ENCODE measurements around the gene DGKI.

The DGKI gene

GRCh38 chr7:137647905-137648565, 198.7 kb downstream of the DGKI start:
- DNase-seq, result no peak
- Mint-ChIP-seq H3K4me3 (no peak overlapping the region), H3K9me3 (no peaks in the 10 kb centered on the region), H3K4me1 (no peaks in the 10 kb centered on the region), H3K36me3 (no peaks in the 10 kb centered on the region), H3K27ac (no peak overlapping the region), H3K27me3 (peaks cover 3% of the 10 kb centered on the region)
- CTCF ChIA-PET, result no interaction called here

DNA sequence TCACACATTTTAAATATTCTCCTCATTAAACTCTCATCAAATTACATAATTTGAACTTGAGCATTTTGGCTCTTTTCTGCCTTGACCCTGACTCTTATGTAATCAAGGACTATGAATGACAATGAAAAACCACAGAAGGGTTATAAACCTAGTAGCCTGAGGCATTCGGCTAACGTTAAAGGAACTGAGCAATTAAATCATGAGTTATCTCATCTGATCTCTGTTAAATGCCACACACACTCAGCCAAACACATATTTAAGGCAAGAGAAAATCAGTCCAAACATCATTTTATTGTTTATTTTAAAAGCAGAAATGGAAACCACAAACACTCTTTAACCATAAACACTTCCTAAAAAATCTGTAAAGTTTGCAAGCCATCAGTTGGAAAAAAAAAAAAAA, 204.3 kb downstream of the DGKI start:
- DNase-seq, result no peak
- no peaks in the 10 kb centered on the region for H3K9me3 Mint-ChIP-seq
- CTCF ChIA-PET, result interaction anchor here (0.9 kb wide), 1 partner anchor 13 kb away, joined by 3 read pairs; no protein-coding TSS in a partner anchor
- no peaks in the 10 kb centered on the region for H3K4me1 Mint-ChIP-seq
- peaks cover 3% of the 10 kb centered on the region for H3K27me3 Mint-ChIP-seq
- no peaks in the 10 kb centered on the region for H3K36me3 Mint-ChIP-seq
- no peak overlapping the region for H3K27ac Mint-ChIP-seq
- no peak overlapping the region for H3K4me3 Mint-ChIP-seq

DNA sequence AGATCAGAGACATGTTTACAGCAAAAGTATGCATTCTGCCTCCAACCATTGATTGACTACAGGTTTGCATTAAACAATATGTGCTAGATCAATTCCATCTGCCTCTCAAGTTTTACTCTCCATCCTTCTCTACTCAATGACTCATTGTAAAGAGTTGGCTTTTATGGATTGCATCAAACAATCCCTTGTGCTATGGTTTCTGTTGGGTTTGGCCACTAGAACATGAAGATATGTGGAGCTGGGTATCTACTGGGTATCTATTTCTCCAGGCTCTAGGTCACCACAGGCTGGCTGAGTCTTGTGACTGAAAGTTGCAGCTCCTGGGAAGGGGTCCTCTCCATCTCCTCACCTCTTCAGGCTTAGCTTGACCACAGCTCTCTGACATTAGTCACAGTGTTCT, 204.7 kb downstream of the DGKI start:
- CTCF ChIA-PET, result no interaction called here
- DNase-seq, result no peak
- no peak overlapping the region for H3K4me3 Mint-ChIP-seq
- H3K9me3 Mint-ChIP-seq, result no peaks in the 10 kb centered on the region
- H3K36me3 Mint-ChIP-seq, result no peaks in the 10 kb centered on the region
- H3K27me3 Mint-ChIP-seq, result peaks cover 3% of the 10 kb centered on the region
- H3K27ac Mint-ChIP-seq, result no peak overlapping the region
- H3K4me1 Mint-ChIP-seq, result no peaks in the 10 kb centered on the region

DNA sequence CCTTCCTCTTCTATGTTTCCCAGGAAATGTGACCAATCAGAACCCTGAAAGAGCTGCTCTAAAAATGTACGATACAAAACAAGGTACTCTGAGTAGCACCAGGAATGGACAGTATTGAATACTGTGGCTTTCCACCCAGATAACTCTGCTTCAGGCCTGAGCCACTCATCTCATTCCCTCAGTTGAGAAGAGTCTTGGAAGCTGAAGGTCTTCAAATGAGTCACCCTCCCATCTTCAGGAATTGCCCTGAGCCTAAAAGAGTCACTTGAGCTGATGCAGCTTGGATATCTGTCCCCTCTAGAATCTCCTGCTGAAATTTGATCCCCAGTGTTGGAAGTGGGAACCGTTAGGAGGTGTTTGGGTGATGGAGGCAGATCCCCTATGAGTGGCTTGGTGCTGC, 210.4 kb downstream of the DGKI start:
- no peak overlapping the region for H3K27ac Mint-ChIP-seq
- H3K4me1 Mint-ChIP-seq, result no peaks in the 10 kb centered on the region
- no peaks in the 10 kb centered on the region for H3K36me3 Mint-ChIP-seq
- CTCF ChIA-PET, result interaction anchor here (1.6 kb wide), 1 partner anchor 20 kb away, joined by 5 read pairs; no protein-coding TSS in a partner anchor
- H3K27me3 Mint-ChIP-seq, result peaks cover under 1% of the 10 kb centered on the region
- DNase-seq, result no peak
- H3K4me3 Mint-ChIP-seq, result no peak overlapping the region
- no peaks in the 10 kb centered on the region for H3K9me3 Mint-ChIP-seq

DNA sequence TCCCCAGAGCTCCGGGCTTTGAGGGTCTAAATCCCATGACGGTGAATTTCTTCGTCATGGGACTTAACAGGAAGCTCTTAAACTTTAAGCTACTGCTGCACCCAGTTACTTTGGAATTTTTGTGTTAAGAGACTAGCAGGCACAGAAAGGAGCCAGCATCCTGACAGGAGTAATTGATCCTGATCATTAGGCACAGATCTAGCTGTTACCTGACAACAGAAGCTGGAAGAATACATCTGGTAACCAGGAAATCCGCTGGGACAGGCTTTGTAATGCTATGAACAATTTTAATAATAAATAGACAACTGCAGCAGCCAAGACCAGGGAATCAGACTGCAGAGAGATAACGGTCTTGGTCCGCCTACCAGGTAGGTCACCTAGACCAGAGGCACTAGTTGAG, 210.9 kb downstream of the DGKI start:
- Mint-ChIP-seq H3K9me3 (no peaks in the 10 kb centered on the region), H3K27ac (no peak overlapping the region), H3K4me3 (no peak overlapping the region), H3K4me1 (no peaks in the 10 kb centered on the region), H3K36me3 (no peaks in the 10 kb centered on the region), H3K27me3 (peaks cover 3% of the 10 kb centered on the region)
- CTCF ChIA-PET, result no interaction called here
- DNase-seq, result no peak

DNA sequence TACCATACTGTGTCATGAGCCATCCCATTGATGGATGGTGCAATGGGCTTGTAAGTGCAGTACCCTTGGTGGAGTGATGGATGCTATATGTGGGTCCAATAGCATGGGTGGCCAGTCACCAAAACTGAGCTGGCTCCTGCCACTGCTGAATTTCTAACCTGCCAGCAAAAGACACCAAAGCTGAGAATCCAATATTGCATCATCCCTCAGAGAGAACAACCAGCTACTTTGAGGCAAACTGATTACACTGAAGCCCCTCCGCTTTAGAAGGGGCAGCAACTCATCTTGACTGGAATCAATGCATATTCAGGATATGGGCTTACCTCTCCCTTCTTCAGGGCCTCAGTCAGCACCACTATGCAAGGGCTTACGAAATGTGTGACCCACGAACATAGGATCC, 211.6 kb downstream of the DGKI start:
- CTCF ChIA-PET, result interaction anchor here (1.0 kb wide), 1 partner anchor 9 kb away, joined by 3 read pairs; no protein-coding TSS in a partner anchor
- no peaks in the 10 kb centered on the region for H3K36me3 Mint-ChIP-seq

GRCh38 chr7:137634356-137634755, 212.4 kb downstream of the DGKI start:
- peaks cover 3% of the 10 kb centered on the region for H3K27me3 Mint-ChIP-seq
- H3K4me3 Mint-ChIP-seq, result no peak overlapping the region
- no peaks in the 10 kb centered on the region for H3K9me3 Mint-ChIP-seq
- H3K27ac Mint-ChIP-seq, result no peak overlapping the region
- CTCF ChIA-PET, result no interaction called here
- H3K4me1 Mint-ChIP-seq, result no peaks in the 10 kb centered on the region
- no peak for DNase-seq
- no peaks in the 10 kb centered on the region for H3K36me3 Mint-ChIP-seq

More for the DNA sequence above, 211.6 kb downstream of the DGKI start:
- no peak for DNase-seq
- peaks cover 3% of the 10 kb centered on the region for H3K27me3 Mint-ChIP-seq
- H3K27ac Mint-ChIP-seq, result no peak overlapping the region
- H3K4me3 Mint-ChIP-seq, result no peak overlapping the region
- H3K4me1 Mint-ChIP-seq, result no peaks in the 10 kb centered on the region
- no peaks in the 10 kb centered on the region for H3K9me3 Mint-ChIP-seq

DNA sequence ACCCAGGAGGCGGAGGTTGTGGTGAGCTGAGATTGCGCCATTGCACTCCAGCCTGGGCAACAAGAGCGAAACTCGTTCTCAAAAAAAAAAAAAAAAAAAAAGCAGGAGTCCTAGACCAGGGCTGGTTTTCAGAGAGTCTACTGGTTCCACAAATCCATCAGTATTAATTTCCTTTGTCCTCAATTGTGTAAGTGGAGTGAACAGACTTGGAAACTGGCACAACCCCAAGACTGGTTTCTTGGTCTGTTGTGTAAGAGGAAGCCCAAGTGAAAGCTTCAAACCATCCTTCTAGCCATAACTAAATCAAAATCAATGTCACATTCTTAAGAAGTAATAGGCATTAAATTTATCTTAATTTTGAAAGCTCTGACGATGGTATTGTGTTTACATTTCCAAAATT, 213.6 kb downstream of the DGKI start:
- DNase-seq, result no peak
- H3K9me3 Mint-ChIP-seq, result no peaks in the 10 kb centered on the region
- H3K4me1 Mint-ChIP-seq, result no peaks in the 10 kb centered on the region
- H3K27ac Mint-ChIP-seq, result no peak overlapping the region
- H3K36me3 Mint-ChIP-seq, result no peaks in the 10 kb centered on the region
- peaks cover 3% of the 10 kb centered on the region for H3K27me3 Mint-ChIP-seq
- no peak overlapping the region for H3K4me3 Mint-ChIP-seq
- CTCF ChIA-PET, result no interaction called here

GRCh38 chr7:137628216-137628615, 218.6 kb downstream of the DGKI start:
- DNase-seq, result no peak
- Mint-ChIP-seq H3K4me3 (no peak overlapping the region), H3K27ac (no peak overlapping the region), H3K4me1 (no peaks in the 10 kb centered on the region), H3K27me3 (peaks cover 3% of the 10 kb centered on the region), H3K9me3 (no peaks in the 10 kb centered on the region), H3K36me3 (no peaks in the 10 kb centered on the region)
- CTCF ChIA-PET, result interaction anchor here (1.0 to 1.3 kb wide), 2 partner anchors 21 to 28 kb away, joined by 3 to 5 read pairs; no protein-coding TSS in a partner anchor

DNA sequence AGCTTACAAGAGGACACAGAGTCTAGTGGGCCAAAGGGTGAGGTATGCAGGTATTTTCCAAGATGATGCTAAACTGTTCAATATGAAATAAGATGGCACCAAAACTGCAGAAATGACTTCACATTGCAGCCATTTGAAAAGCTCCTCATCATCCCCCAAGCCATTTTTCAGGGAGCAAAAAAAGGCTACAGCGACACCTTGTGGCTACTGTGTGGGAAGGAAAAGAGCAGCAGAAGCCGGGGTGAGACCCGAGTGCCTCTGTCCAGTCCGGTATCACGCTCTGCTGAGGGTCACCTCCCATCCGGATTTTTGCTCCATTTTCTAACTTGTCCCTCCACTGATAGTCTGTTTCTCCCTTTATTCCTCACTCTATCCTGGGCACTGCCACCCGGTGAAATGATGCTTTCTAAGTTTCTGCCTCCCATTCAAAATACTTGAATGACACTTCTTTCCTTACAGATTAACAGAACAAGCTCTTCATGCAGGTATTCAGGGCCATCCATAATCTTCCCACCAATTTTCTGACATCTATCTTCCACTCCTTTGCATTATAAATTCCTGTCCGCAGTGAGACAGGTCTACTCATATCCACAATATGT, 220.2 kb downstream of the DGKI start:
- H3K4me3 Mint-ChIP-seq, result no peak overlapping the region
- CTCF ChIA-PET, result interaction anchor here (0.8 to 3.3 kb wide), 16 partner anchors 10 to 1953 kb away, joined by 3 to 14 read pairs (median 3); no protein-coding TSS in a partner anchor
- no peaks in the 10 kb centered on the region for H3K9me3 Mint-ChIP-seq
- DNase-seq, result peak; percentile 61
- H3K27me3 Mint-ChIP-seq, result peaks cover 3% of the 10 kb centered on the region
- no peaks in the 10 kb centered on the region for H3K36me3 Mint-ChIP-seq
- no peak overlapping the region for H3K27ac Mint-ChIP-seq
- H3K4me1 Mint-ChIP-seq, result no peaks in the 10 kb centered on the region

GRCh38 chr7:137625197-137625596, 221.6 kb downstream of the DGKI start:
- CTCF ChIA-PET, result interaction anchor here (0.6 to 3.3 kb wide), 6 partner anchors 10 to 390 kb away, joined by 3 to 14 read pairs (median 4); no protein-coding TSS in a partner anchor
- no peak for DNase-seq
- no peaks in the 10 kb centered on the region for H3K27me3 Mint-ChIP-seq
- H3K9me3 Mint-ChIP-seq, result no peaks in the 10 kb centered on the region
- H3K4me1 Mint-ChIP-seq, result no peaks in the 10 kb centered on the region
- H3K4me3 Mint-ChIP-seq, result no peak overlapping the region
- no peak overlapping the region for H3K27ac Mint-ChIP-seq
- H3K36me3 Mint-ChIP-seq, result no peaks in the 10 kb centered on the region

DNA sequence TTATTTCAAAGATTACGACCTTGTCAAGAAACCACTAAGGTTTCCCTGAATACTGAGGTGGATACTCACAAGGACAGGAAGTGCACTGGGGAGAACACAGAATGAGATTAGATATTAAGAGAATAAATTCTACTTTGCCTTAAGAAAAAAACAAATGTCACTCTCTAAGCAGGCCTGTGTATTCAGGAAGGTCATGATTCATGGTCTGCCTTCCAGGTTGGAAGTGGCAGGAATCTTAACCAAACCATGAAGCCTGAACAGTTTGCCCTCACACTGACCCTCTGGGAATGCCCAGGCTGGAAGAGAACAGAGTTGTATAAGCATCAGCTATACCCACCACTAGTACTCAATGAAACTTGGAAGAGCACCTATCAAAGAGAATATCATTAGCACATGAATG, 227.6 kb downstream of the DGKI start:
- H3K9me3 Mint-ChIP-seq, result no peaks in the 10 kb centered on the region
- no peaks in the 10 kb centered on the region for H3K36me3 Mint-ChIP-seq
- no peak overlapping the region for H3K4me3 Mint-ChIP-seq
- H3K27ac Mint-ChIP-seq, result no peak overlapping the region
- CTCF ChIA-PET, result no interaction called here
- no peaks in the 10 kb centered on the region for H3K4me1 Mint-ChIP-seq
- no peaks in the 10 kb centered on the region for H3K27me3 Mint-ChIP-seq
- DNase-seq, result no peak

DNA sequence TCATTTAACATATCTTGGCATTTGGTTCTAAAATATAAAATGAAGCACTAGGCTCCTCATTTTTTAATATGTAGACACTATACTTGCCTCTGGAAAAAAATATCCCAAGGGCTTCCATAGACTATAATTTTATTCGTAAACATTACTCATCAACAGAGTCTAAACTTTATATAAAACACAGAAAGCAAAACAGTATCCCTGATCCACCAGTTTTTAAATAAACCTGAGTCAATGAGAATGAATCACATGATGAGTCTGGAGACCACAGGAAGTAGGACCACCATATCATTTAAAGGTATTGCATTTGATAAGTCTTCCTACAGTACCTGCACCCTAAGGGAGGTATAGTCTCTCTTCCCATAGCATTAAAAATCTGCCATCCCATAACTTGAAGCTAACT, 228.0 kb downstream of the DGKI start:
- no peak overlapping the region for H3K27ac Mint-ChIP-seq
- H3K36me3 Mint-ChIP-seq, result no peaks in the 10 kb centered on the region
- no peak for DNase-seq
- CTCF ChIA-PET, result no interaction called here
- no peaks in the 10 kb centered on the region for H3K9me3 Mint-ChIP-seq
- H3K4me3 Mint-ChIP-seq, result no peak overlapping the region
- no peaks in the 10 kb centered on the region for H3K4me1 Mint-ChIP-seq
- H3K27me3 Mint-ChIP-seq, result no peaks in the 10 kb centered on the region

DNA sequence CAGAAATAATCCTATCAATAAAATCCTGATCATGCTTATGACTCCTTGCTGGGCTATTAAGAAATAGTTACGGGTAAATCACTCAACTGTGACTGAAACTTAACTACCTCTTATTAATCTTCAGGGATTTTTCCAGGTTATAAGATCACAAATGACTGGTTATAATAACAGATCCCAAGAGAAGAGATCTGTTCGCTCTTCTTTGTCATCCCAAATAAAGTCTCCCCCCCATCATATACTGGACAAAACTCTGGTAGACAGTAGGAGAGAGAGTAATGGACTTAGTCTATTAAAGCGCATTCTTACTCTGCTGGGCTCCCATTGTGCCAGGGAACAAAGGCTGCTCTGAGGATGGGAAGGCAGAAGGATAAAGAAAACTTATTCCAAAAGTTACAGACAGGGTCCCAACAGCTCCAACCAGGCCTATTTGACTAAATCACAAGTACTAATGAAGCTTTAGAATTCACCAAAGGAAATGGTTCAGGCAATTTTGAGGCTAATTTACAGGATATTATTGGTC, 233.7 kb downstream of the DGKI start:
- no peaks in the 10 kb centered on the region for H3K36me3 Mint-ChIP-seq
- H3K27me3 Mint-ChIP-seq, result peaks cover 10% of the 10 kb centered on the region
- no peak overlapping the region for H3K27ac Mint-ChIP-seq
- no peaks in the 10 kb centered on the region for H3K4me1 Mint-ChIP-seq
- CTCF ChIA-PET, result no interaction called here
- no peaks in the 10 kb centered on the region for H3K9me3 Mint-ChIP-seq
- no peak for DNase-seq
- H3K4me3 Mint-ChIP-seq, result no peak overlapping the region

GRCh38 chr7:137611606-137612005, 235.2 kb downstream of the DGKI start:
- no peak overlapping the region for H3K27ac Mint-ChIP-seq
- H3K36me3 Mint-ChIP-seq, result no peaks in the 10 kb centered on the region

More at GRCh38 chr7:137611606-137612005, 235.2 kb downstream of the DGKI start:
- CTCF ChIA-PET, result no interaction called here
- Mint-ChIP-seq H3K27me3 (peaks cover 10% of the 10 kb centered on the region), H3K4me3 (no peak overlapping the region), H3K9me3 (no peaks in the 10 kb centered on the region), H3K4me1 (no peaks in the 10 kb centered on the region)
- no peak for DNase-seq
